Immature natural killer cell (primary cell): Measurements from ENCODE around the gene SYNJ2. TPM values are rescaled to one million over a fixed set of nuclear protein-coding genes. Genes with fewer than 3 reads are reported as not detected.

Experiments
- DNase-seq, 3 donors: peaks; one replicate each; pipeline ENCODE4 v3.0.0; 2022; ENCODE audit warnings: mixed read lengths in 1 of 3
- H3K27ac Mint-ChIP-seq, 6 donors: one replicate each; pipeline ENCODE4 v1.8.0; 2020; ENCODE audit warnings: mixed read lengths in 6 of 6, mild to moderate bottlenecking in 5 of 6, inconsistent platforms in 4 of 6, moderate library complexity in 3 of 6
- H3K27me3 Mint-ChIP-seq, 3 donors: one replicate each; pipeline ENCODE4 v1.8.0; 2020 to 2021; ENCODE audit warnings: low read depth in 3 of 3, mild to moderate bottlenecking in 3 of 3, mixed read lengths in 3 of 3, moderate library complexity in 3 of 3, inconsistent platforms in 1 of 3
- H3K36me3 Mint-ChIP-seq, 3 donors: one replicate each; pipeline ENCODE4 v1.8.0; 2020; ENCODE audit warnings: mixed read lengths in 3 of 3, inconsistent platforms in 2 of 3, mild to moderate bottlenecking in 2 of 3
- H3K4me1 Mint-ChIP-seq, 2 donors: one replicate each; pipeline ENCODE4 v1.8.0; 2020; ENCODE audit warnings: inconsistent platforms in 2 of 2, mild to moderate bottlenecking in 2 of 2, mixed read lengths in 2 of 2, moderate library complexity in 1 of 2
- H3K4me3 Mint-ChIP-seq, 5 donors: one replicate each; pipeline ENCODE4 v1.8.0; 2020; ENCODE audit warnings: mild to moderate bottlenecking in 5 of 5, mixed read lengths in 5 of 5, inconsistent platforms in 3 of 5, moderate library complexity in 3 of 5
- H3K9me3 Mint-ChIP-seq, 6 donors: one replicate each; pipeline ENCODE4 v1.8.0; 2020; ENCODE audit warnings: mild to moderate bottlenecking in 6 of 6, mixed read lengths in 6 of 6, inconsistent platforms in 4 of 6, moderate library complexity in 3 of 6
- polyA plus RNA-seq, 3 donors: library from polyadenylated mRNA; unstranded; fragments of 300-500 nt; fragmentation: Illumina TruSeq; gene quantifications; one replicate each; pipeline ENCODE4 v1.2.3, GENCODE V29; 2021

SYNJ2 gene
- polyA plus RNA-seq, 3 donors from 2014 or later = 8.7 to 22.0 (median 12.5) TPM

- H3K4me3 Mint-ChIP-seq = peak overlapping the region in 2 of 5 donors; percentile 25 to 42
- H3K4me1 Mint-ChIP-seq = peaks cover 30 to 53% of the 10 kb centered on the region in 2 donors
- peaks cover 0 to 8% (median 7%) of the 10 kb centered on the region in 3 donors for H3K36me3 Mint-ChIP-seq
- no peak for DNase-seq
- no peaks in the 10 kb centered on the region for H3K9me3 Mint-ChIP-seq
- peaks cover 0 to 9% (median 2%) of the 10 kb centered on the region in 3 donors for H3K27me3 Mint-ChIP-seq
- peak overlapping the region; percentile 8 to 80 (median 52) for H3K27ac Mint-ChIP-seq
Observed at GRCh38 chr6:158002951-158003853, 21.5 kb downstream of the SYNJ2 start.

DNA sequence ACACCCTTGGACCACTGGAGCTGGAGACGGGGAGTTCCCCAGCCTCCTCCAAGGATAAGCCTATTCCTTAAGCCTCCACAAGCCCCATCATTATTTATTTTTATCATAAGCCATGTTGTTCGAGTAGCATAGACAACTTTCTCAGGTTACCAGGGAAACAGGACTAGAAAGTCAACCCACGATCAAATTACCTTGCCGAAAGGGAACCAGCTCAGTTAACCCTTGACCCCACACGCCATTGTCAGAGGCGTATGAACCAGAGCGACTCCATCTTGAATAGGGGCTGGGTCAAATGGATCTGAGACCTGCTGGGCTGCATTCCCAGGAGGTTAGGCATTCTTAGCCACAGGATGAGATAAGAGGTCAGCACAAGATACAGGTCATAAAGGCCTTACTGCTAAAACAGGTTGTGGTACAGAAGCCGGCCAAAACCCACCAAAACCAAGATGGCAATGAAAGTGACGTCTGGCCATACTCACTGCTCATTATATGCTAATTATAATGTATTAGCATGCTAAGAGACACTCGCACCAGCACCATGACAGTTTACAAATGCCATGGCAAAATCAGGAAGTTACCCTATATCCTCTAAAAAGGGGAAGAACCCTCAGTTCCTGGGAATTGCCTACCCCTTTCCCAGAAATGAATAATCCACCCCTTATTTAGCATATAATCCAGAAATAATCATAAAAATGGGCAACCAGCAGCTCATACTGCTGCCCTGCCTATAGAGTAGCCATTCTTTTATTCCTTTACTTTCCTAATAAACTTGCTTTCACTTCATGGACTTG lies 22.4 kb downstream of the SYNJ2 start:
- Mint-ChIP-seq H3K4me1 (peaks cover 39 to 58% of the 10 kb centered on the region in 2 donors), H3K27ac (peak overlapping the region in 2 of 6 donors; percentile 10 to 46), H3K27me3 (peaks cover 0 to 9% (median 2%) of the 10 kb centered on the region in 3 donors), H3K4me3 (no peak overlapping the region), H3K9me3 (no peaks in the 10 kb centered on the region), H3K36me3 (peaks cover 0 to 8% (median 7%) of the 10 kb centered on the region in 3 donors)
- no peak for DNase-seq

GRCh38 chr6:158004701-158005095 lies 23.0 kb downstream of the SYNJ2 start:
- Mint-ChIP-seq H3K36me3 (peaks cover 0 to 8% (median 7%) of the 10 kb centered on the region in 3 donors), H3K4me1 (peaks cover 45 to 64% of the 10 kb centered on the region in 2 donors), H3K4me3 (no peak overlapping the region), H3K9me3 (no peaks in the 10 kb centered on the region), H3K27ac (no peak overlapping the region), H3K27me3 (peaks cover 0 to 9% (median 2%) of the 10 kb centered on the region in 3 donors)
- DNase-seq = no peak

- no peak overlapping the region for H3K4me3 Mint-ChIP-seq
- peak overlapping the region in 1 of 6 donors; percentile 23 for H3K27ac Mint-ChIP-seq
- H3K27me3 Mint-ChIP-seq = peaks cover 0 to 6% (median 2%) of the 10 kb centered on the region in 3 donors
- peaks cover 55 to 72% of the 10 kb centered on the region in 2 donors for H3K4me1 Mint-ChIP-seq
- H3K9me3 Mint-ChIP-seq = no peaks in the 10 kb centered on the region
- no peak for DNase-seq
- H3K36me3 Mint-ChIP-seq = peaks cover 0 to 8% (median 7%) of the 10 kb centered on the region in 3 donors
Observed at GRCh38 chr6:158005626-158006180, 24.0 kb downstream of the SYNJ2 start.

- Mint-ChIP-seq H3K27me3 (peaks cover 0 to 3% (median 2%) of the 10 kb centered on the region in 3 donors), H3K27ac (peak overlapping the region in 1 of 6 donors; percentile 62), H3K4me1 (peaks cover 61 to 76% of the 10 kb centered on the region in 2 donors), H3K4me3 (no peak overlapping the region), H3K9me3 (no peaks in the 10 kb centered on the region), H3K36me3 (peaks cover 0 to 8% (median 7%) of the 10 kb centered on the region in 3 donors)
- DNase-seq = no peak
Observed at GRCh38 chr6:158006331-158006730, 24.7 kb downstream of the SYNJ2 start.

DNA sequence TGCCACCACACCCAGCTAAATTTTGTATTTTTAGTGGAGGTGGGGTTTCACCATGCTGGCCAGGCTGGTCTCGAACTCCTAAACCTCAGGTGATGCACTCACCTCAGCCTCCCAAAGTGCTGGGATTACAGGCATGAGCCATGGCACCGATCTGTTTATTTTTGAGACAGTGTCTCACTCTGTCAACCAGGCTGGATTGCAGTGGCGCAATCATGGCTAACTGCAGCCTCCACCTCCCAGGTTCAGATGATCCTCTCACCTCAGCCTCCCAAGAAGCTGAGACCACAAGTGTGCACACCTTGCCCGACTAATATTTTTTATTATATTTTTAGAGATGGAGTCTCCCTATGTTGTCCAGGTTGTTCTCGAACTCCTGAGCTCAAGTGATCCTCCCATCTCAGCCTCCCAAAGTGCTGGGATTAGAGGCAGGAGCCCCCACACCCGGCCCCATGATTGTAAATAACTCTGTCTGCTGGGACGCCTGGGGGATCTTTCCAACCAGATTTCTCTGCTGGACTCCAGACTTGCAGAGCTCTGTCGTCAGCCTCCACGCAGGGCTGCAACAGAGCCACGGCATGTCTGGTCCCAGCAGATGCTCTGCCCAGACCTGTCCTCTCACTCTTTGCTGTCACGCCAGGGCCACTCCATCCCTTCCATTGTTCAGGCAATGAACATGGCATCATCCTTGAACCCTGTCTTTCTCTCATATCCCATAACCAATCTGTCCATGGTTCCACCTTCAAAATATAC lies 25.3 kb downstream of the SYNJ2 start:
- H3K27ac Mint-ChIP-seq = peak overlapping the region in 2 of 6 donors; percentile 29 to 36
- no peaks in the 10 kb centered on the region for H3K9me3 Mint-ChIP-seq
- no peak for DNase-seq
- H3K36me3 Mint-ChIP-seq = peaks cover 0 to 7% (median 7%) of the 10 kb centered on the region in 3 donors
- H3K27me3 Mint-ChIP-seq = peaks cover 0 to 5% (median 0%) of the 10 kb centered on the region in 3 donors
- H3K4me1 Mint-ChIP-seq = peaks cover 68 to 78% of the 10 kb centered on the region in 2 donors
- no peak overlapping the region for H3K4me3 Mint-ChIP-seq

- Mint-ChIP-seq H3K36me3 (peaks cover 0 to 7% (median 7%) of the 10 kb centered on the region in 3 donors), H3K27ac (peak overlapping the region; percentile 37 to 93 (median 68)), H3K4me3 (peak overlapping the region; percentile 52 to 80 (median 65)), H3K27me3 (peaks cover 0 to 4% (median 1%) of the 10 kb centered on the region in 3 donors), H3K4me1 (peaks cover 62 to 75% of the 10 kb centered on the region in 2 donors), H3K9me3 (no peaks in the 10 kb centered on the region)
- no peak for DNase-seq
Observed at GRCh38 chr6:158008864-158009113, 27.1 kb downstream of the SYNJ2 start.

GRCh38 chr6:158009114-158009891 lies 27.6 kb downstream of the SYNJ2 start:
- Mint-ChIP-seq H3K36me3 (peaks cover 0 to 7% (median 7%) of the 10 kb centered on the region in 3 donors), H3K27ac (peak overlapping the region; percentile 55 to 93 (median 68)), H3K27me3 (peaks cover 0 to 4% (median 1%) of the 10 kb centered on the region in 3 donors), H3K4me3 (peak overlapping the region; percentile 52 to 80 (median 74)), H3K9me3 (no peaks in the 10 kb centered on the region), H3K4me1 (peaks cover 62 to 75% of the 10 kb centered on the region in 2 donors)
- no peak for DNase-seq

DNA sequence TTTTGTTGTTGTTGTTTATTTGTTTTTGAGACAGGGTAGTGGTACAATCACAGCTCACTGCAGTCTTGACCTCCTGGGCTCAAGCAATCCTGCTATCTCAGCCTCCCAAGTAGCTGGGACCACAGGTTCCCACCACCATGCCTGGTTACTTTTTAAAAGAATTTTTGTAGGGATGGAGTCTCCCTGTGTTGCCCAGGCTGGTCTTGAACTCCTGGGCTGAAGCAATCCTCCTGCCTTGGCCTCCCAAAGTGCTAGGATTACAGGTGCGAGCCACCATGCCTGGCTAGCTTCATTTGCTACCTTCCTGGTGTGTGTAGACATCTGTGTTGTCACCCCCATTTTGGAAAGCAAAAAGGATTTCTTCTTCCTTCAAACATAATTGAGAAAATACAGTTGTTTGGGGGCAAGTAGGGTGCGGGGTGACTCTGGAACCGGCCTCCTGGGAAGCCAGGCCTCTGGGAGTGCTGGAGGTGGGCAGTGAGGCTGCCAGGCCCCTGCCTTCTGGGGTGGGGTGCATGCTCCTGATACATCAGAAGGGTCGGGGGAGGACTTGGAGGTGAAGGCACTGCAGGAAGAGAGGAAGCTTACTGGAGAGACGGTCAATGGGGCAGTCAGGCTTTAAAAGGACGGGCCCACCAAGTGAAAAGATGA lies 28.4 kb downstream of the SYNJ2 start:
- peak overlapping the region in 4 of 5 donors; percentile 30 to 80 (median 50) for H3K4me3 Mint-ChIP-seq
- peaks cover 0 to 7% (median 7%) of the 10 kb centered on the region in 3 donors for H3K36me3 Mint-ChIP-seq
- peaks cover 69 to 78% of the 10 kb centered on the region in 2 donors for H3K4me1 Mint-ChIP-seq
- peak overlapping the region in 2 of 6 donors; percentile 41 to 66 for H3K27ac Mint-ChIP-seq
- no peak for DNase-seq
- H3K27me3 Mint-ChIP-seq = peaks cover 0 to 4% (median 1%) of the 10 kb centered on the region in 3 donors
- H3K9me3 Mint-ChIP-seq = no peaks in the 10 kb centered on the region

- Mint-ChIP-seq H3K4me3 (peak overlapping the region in 3 of 5 donors; percentile 1 to 15 (median 10)), H3K9me3 (no peaks in the 10 kb centered on the region), H3K4me1 (peaks cover 69 to 79% of the 10 kb centered on the region in 2 donors), H3K36me3 (peaks cover 0 to 7% (median 6%) of the 10 kb centered on the region in 3 donors), H3K27me3 (peaks cover 0 to 4% (median 1%) of the 10 kb centered on the region in 3 donors), H3K27ac (peak overlapping the region in 5 of 6 donors; percentile 2 to 59 (median 33))
- no peak for DNase-seq
Observed at GRCh38 chr6:158010591-158011477, 29.2 kb downstream of the SYNJ2 start.

- H3K27ac Mint-ChIP-seq = peak overlapping the region in 4 of 6 donors; percentile 2 to 59 (median 8)
- peaks cover 63 to 72% of the 10 kb centered on the region in 2 donors for H3K4me1 Mint-ChIP-seq
- peaks cover 0 to 4% (median 3%) of the 10 kb centered on the region in 3 donors for H3K36me3 Mint-ChIP-seq
- peak overlapping the region in 3 of 5 donors; percentile 4 to 16 (median 10) for H3K4me3 Mint-ChIP-seq
- H3K27me3 Mint-ChIP-seq = peaks cover 0 to 3% (median 1%) of the 10 kb centered on the region in 3 donors
- DNase-seq = no peak
- H3K9me3 Mint-ChIP-seq = no peaks in the 10 kb centered on the region
Observed at GRCh38 chr6:158011478-158011920, 29.8 kb downstream of the SYNJ2 start.
